ENCODE measurements around the gene FAM181A. TPM values are rescaled to one million over a fixed set of nuclear protein-coding genes. Genes with fewer than 3 reads are reported as not detected.

FAM181A gene
- total and polyA plus RNA-seq, 9 donors, result 0.37 to 4.9 (median 0.82) TPM; not detected in 4

DNA sequence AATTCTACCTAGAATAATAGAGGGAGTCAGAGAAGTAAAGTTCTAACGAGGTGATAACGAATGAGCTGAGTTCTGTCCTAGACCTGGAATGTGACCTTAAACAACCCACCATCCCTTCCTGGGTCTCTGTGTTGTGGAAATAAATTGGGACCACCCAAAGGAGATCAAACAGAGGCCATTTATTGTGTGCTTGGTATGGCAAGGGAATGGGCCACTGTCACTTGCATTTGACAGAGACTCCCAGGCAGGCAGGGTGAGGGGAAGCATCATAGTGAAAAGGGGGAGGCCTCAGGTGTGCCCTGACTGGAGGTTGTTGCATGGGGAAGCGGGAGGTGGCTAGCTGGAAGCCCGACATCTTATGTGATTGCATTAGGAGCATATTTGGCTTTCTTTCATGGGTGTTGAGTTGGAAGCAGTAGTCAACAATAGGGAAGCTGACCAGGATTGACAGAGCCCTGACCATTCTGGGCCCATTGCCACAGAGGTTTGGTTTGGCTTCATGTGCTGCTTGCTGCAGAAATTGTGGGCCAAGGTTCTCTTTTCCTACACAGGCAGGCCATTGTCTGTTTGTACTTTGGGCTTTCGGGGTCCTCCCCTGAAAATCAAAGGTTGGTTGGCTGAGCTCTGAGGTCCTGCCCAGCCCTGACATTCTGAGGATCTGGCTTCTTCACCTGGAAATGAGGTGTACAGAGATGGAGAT lies 17.6 kb upstream of the FAM181A start:
- 75 to 86% (median 78%) methylated on average over 5 of the region's 5 CpGs for WGBS, 3 donors
- no peaks in the 10 kb centered on the region for H3K27me3 ChIP-seq
- H3K4me1 ChIP-seq (ENCODE audit: insufficient read depth), result no peaks in the 10 kb centered on the region
- TF ChIP-seq EP300 (IDR thresholded peaks at IDR 0.05) (no peak), CTCF (IDR thresholded peaks at IDR 0.05) (no peak), POLR2A (IDR thresholded peaks at IDR 0.05) (no peak)
- H3K36me3 ChIP-seq, result no peaks in the 10 kb centered on the region
- intact Hi-C loops (cut with DNase I), result no loop called here
- H3K4me3 ChIP-seq, result no peak overlapping the region
- no peak overlapping the region for H3K27ac ChIP-seq
- H3K9me3 ChIP-seq, result no peaks in the 10 kb centered on the region
- no peak for DNase-seq

DNA sequence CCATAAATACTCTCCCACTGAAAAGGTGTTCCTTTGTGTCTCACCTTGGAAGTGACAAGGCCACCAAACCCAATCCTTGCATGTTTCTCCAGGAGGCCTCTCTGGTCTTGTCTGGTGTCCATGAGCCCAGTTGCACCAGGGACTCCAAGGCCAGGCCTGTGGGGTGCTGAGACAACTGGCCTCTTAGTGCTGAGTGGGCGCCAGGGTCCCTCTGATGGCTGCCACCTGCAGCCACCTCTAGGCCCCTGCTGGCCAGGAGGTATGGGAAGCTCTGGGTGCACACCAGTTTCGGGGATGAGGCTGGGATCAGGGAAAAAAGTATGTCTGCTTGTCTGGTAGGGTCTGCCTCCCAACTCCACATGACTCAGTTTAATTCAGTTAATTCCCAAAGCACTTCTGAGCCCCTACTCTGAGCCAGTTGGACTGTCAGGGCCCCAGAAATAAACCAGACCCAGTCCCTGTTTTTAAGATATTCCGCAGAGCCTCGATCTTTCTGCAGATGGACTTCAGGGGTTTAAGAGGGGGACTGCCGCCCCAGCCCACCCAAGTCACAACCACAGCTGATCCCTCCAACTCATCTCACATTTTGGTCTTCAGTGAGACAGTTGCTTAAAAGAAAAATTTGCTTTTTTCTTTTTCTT lies 15.0 kb upstream of the FAM181A start:
- Histone ChIP-seq H3K27me3 (no peaks in the 10 kb centered on the region), H3K27ac (no peak overlapping the region), H3K4me3 (no peak overlapping the region), H3K36me3 (no peaks in the 10 kb centered on the region), H3K9me3 (no peaks in the 10 kb centered on the region), H3K4me1 (ENCODE audit: insufficient read depth) (no peaks in the 10 kb centered on the region)
- intact Hi-C loops (cut with DNase I), result no loop called here
- DNase-seq, result no peak
- WGBS, 3 donors, result 68 to 82% (median 74%) methylated on average over 5 of the region's 5 CpGs
- TF ChIP-seq EP300 (IDR thresholded peaks at IDR 0.05), result no peak
- TF ChIP-seq POLR2A (IDR thresholded peaks at IDR 0.05), result no peak
- no peak for TF ChIP-seq CTCF (IDR thresholded peaks at IDR 0.05)

GRCh38 chr14:93912782-93913181 lies 14.4 kb upstream of the FAM181A start:
- no peak for TF ChIP-seq POLR2A (IDR thresholded peaks at IDR 0.05)
- TF ChIP-seq CTCF (IDR thresholded peaks at IDR 0.05), result no peak
- no peak for TF ChIP-seq EP300 (IDR thresholded peaks at IDR 0.05)
- no peaks in the 10 kb centered on the region for H3K9me3 ChIP-seq
- DNase-seq, result no peak
- H3K4me1 ChIP-seq (ENCODE audit: insufficient read depth), result no peaks in the 10 kb centered on the region
- H3K27ac ChIP-seq, result no peak overlapping the region
- H3K36me3 ChIP-seq, result no peaks in the 10 kb centered on the region
- whole genome bisulfite sequencing, 3 donors, result 62 to 78% (median 69%) methylated on average over 4 of the region's 4 CpGs
- H3K27me3 ChIP-seq, result no peaks in the 10 kb centered on the region
- intact Hi-C loops (cut with DNase I), result no loop called here
- H3K4me3 ChIP-seq, result no peak overlapping the region

DNA sequence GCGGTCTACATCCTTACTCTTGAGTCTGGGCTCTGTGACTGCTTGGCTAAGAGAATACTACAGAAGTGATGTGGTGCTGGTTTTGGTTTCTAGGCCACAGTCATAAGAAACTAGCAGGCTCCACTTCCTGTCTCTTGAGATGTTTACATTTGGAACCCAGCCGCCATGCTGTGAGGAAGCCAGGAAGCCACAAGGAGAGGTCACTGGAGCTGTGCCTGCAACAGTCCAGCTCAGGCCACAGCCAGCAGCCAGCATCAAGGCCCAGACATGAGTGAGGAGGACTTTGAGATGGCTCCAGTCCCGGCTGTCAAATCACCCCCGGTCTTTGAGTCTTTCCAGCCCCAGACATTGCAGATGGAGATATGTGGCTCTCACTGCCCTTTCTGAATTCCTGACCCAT lies 12.9 kb upstream of the FAM181A start:
- no peak for TF ChIP-seq CTCF (IDR thresholded peaks at IDR 0.05)
- no peak for TF ChIP-seq POLR2A (IDR thresholded peaks at IDR 0.05)
- TF ChIP-seq EP300 (IDR thresholded peaks at IDR 0.05), result no peak
- Histone ChIP-seq H3K36me3 (no peaks in the 10 kb centered on the region), H3K4me3 (no peak overlapping the region), H3K9me3 (no peaks in the 10 kb centered on the region), H3K27ac (no peak overlapping the region), H3K27me3 (no peaks in the 10 kb centered on the region), H3K4me1 (ENCODE audit: insufficient read depth) (no peaks in the 10 kb centered on the region)
- intact Hi-C loops (cut with DNase I), result no loop called here
- 81 to 87% (median 82%) methylated on average over 4 of the region's 4 CpGs for WGBS, 3 donors
- DNase-seq, result no peak
